Fibroblast of lung (primary cell): Measurements from ENCODE around the gene DDAH1. TPM values are rescaled to one million over a fixed set of nuclear protein-coding genes. Genes with fewer than 3 reads are reported as not detected.

Source experiments
- DNase-seq, 2 donors: peaks; one replicate each; pipeline versions ENCODE4 v3.0.0 to v3.0.0-alpha.2; 2010; ENCODE audit warnings: low read depth in 2 of 2
- H2AFZ ChIP-seq: 2 replicates; pipeline ENCODE4 v1.5.1; 2012; ENCODE audit warnings: low read length, control low read depth, inconsistent platforms
- H3K27ac ChIP-seq: 2 replicates; pipeline ENCODE4 v1.5.1; 2011; ENCODE audit warnings: low read length, control low read depth; ENCODE audit not compliant: insufficient read depth
- H3K27me3 ChIP-seq: 2 replicates; pipeline ENCODE4 v1.5.1; 2011; ENCODE audit warnings: mild to moderate bottlenecking, low read length; ENCODE audit not compliant: control insufficient read depth, insufficient read depth
- H3K36me3 ChIP-seq: 2 replicates; pipeline ENCODE4 v1.5.1; 2011; ENCODE audit warnings: low read length; ENCODE audit not compliant: control insufficient read depth, insufficient read depth
- H3K4me1 ChIP-seq: 2 replicates; pipeline ENCODE4 v1.5.1; 2011; ENCODE audit warnings: low read length; ENCODE audit not compliant: control insufficient read depth, insufficient read depth; ENCODE audit errors: extremely low read depth
- H3K4me2 ChIP-seq: 2 replicates; pipeline ENCODE4 v1.5.1; 2011; ENCODE audit warnings: low read length, control low read depth; ENCODE audit not compliant: insufficient read depth; ENCODE audit errors: extremely low read depth
- H3K4me3 ChIP-seq, 4 experiments: fragments of 200-600 bp in 1 of 4; sonication (generic) in 1 of 4; replicated peaks in 1 of 4; 2 replicates each; pipeline ENCODE4 v1.5.1; 2011 to 2016; ENCODE audit warnings: low read length in 4 of 4, low read depth in 3 of 4, mild to moderate bottlenecking in 3 of 4, control low read depth in 2 of 4, inconsistent platforms in 1 of 4, mixed read lengths in 1 of 4; ENCODE audit not compliant: insufficient read depth in 1 of 4; ENCODE audit errors: control extremely low read depth in 1 of 4
- H3K79me2 ChIP-seq: 2 replicates; pipeline ENCODE4 v1.5.1; 2012; ENCODE audit warnings: mild to moderate bottlenecking, low read length, inconsistent platforms; ENCODE audit not compliant: control insufficient read depth, insufficient read depth
- H3K9ac ChIP-seq: 2 replicates; pipeline ENCODE4 v1.5.1; 2011; ENCODE audit warnings: mild to moderate bottlenecking, low read length, control low read depth; ENCODE audit not compliant: insufficient read depth
- H3K9me3 ChIP-seq: 2 replicates; pipeline ENCODE4 v1.5.1; 2012; ENCODE audit warnings: low read depth, low read length; ENCODE audit not compliant: control insufficient read depth, insufficient read depth
- H4K20me1 ChIP-seq: 2 replicates; pipeline ENCODE4 v1.5.1; 2011; ENCODE audit warnings: low read length; ENCODE audit not compliant: control insufficient read depth, insufficient read depth; ENCODE audit errors: extremely low read depth
- EZH2 ChIP-seq: IDR thresholded peaks from 2 replicates; pipeline ENCODE4 v1.5.1; 2012; ENCODE audit warnings: low read length, control low read depth, mild to moderate bottlenecking; ENCODE audit errors: missing control alignments
- polyA plus RNA-seq, 2 donors: library from polyadenylated mRNA; depleted of rRNA in 1 of 2; stranded (reverse) in 1 of 2; unstranded in 1 of 2; fragments of >200 nt; gene quantifications; 2 replicates each; pipeline ENCODE4 v1.2.1, GENCODE V29; 2011 to 2012; ENCODE audit warnings: missing spikeins in 1 of 2
- total RNA-seq: library from RNA; depleted of rRNA; stranded (reverse); fragments of >200 nt; gene quantifications from 2 replicates; pipeline ENCODE4 v1.2.1, GENCODE V29; 2014
- TF ChIP-seq, protein P1 (sequence below), 2 donors: IDR thresholded peaks in 1 of 2; conservative IDR thresholded peaks in 1 of 2; 1 replicate in 1 of 2; 2 replicates in 1 of 2; pipeline ENCODE4 v1.5.1; 2011 to 2012; ENCODE audit warnings: low read length in 2 of 2, control low read depth in 1 of 2, inconsistent platforms in 1 of 2, low read depth in 1 of 2, mild to moderate bottlenecking in 1 of 2

The DDAH1 gene
- total and polyA plus RNA-seq, 2 donors (not counting 1 experiment from before 2014, with no cell fraction given): 50.0 to 218 TPM

DNA sequence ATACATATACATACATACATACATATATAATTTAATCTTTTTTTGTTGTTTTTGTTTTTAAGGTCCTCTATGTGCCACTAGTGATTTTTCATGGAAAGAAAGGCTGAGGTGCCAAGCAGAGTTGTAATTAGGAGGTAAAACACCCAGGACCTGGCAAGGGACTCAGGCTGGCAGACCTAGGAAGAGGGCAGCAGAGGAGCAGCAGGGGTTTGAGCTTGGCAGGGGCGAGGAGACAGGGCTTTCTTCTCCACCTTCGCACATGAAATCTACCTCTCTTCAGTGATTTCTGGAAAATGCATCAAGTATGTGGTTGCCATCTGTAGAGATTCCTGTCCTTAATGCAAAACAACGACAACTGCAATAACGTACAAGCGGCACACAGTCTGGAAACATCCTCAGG lies 31.9 kb downstream of the DDAH1 start:
- Histone ChIP-seq H3K4me3 (no peak overlapping the region), H3K9me3 (no peaks in the 10 kb centered on the region), H3K4me2 (no peak overlapping the region), H3K9ac (no peak overlapping the region), H3K27ac (no peak overlapping the region), H3K27me3 (no peaks in the 10 kb centered on the region), H3K36me3 (no peaks in the 10 kb centered on the region), H3K4me1 (peaks cover 2% of the 10 kb centered on the region), H4K20me1 (peaks cover 2% of the 10 kb centered on the region), H2AFZ (no peak overlapping the region), H3K79me2 (peaks cover 31% of the 10 kb centered on the region)
- no peak for DNase-seq
- no peak for TF ChIP-seq EZH2
- TF ChIP-seq, protein P1, sequence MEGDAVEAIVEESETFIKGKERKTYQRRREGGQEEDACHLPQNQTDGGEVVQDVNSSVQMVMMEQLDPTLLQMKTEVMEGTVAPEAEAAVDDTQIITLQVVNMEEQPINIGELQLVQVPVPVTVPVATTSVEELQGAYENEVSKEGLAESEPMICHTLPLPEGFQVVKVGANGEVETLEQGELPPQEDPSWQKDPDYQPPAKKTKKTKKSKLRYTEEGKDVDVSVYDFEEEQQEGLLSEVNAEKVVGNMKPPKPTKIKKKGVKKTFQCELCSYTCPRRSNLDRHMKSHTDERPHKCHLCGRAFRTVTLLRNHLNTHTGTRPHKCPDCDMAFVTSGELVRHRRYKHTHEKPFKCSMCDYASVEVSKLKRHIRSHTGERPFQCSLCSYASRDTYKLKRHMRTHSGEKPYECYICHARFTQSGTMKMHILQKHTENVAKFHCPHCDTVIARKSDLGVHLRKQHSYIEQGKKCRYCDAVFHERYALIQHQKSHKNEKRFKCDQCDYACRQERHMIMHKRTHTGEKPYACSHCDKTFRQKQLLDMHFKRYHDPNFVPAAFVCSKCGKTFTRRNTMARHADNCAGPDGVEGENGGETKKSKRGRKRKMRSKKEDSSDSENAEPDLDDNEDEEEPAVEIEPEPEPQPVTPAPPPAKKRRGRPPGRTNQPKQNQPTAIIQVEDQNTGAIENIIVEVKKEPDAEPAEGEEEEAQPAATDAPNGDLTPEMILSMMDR (conservative IDR thresholded peaks at IDR 0.05 in 1 of 2, IDR thresholded peaks at IDR 0.05 in 1 of 2; ENCODE audit: low read depth in 1 of 2, low read length in 2 of 2): no peak

DNA sequence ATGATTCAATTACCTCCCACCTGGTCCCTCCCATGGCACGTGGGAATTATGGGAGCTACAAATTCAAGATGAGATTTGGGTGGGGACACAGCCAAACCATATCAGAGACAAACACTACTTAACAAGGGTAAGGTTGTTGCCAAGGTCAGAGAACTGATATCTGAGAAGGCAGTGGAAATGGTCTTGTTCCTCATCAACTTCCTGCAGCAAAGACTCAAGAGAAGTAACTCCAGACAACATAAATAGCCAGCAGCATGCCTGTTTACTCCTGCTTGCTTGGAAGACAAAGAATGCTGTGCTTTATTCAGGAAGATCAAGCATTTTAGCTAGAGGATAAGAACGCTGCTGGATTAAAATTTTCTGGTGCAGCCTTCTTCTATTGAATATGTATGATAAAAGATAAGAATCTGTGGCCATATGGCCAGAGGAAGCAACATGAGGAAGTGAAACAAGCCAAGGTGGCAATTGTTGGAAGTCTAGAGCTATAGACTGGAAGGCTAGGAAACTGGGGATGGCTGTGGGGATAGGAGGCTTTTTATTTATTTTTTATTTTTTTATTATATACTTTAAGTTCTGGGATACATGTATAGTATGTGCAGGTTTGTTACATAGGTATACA lies 36.4 kb downstream of the DDAH1 start:
- Histone ChIP-seq H3K4me2 (no peak overlapping the region), H3K36me3 (no peaks in the 10 kb centered on the region), H3K27ac (no peak overlapping the region), H3K27me3 (no peaks in the 10 kb centered on the region), H3K9me3 (no peaks in the 10 kb centered on the region), H3K9ac (no peak overlapping the region), H3K79me2 (peaks cover 11% of the 10 kb centered on the region), H4K20me1 (peaks cover 2% of the 10 kb centered on the region), H3K4me3 (no peak overlapping the region), H2AFZ (no peak overlapping the region), H3K4me1 (no peaks in the 10 kb centered on the region)
- DNase-seq: no peak
- no peak for TF ChIP-seq EZH2
- TF ChIP-seq, protein P1 (conservative IDR thresholded peaks at IDR 0.05 in 1 of 2, IDR thresholded peaks at IDR 0.05 in 1 of 2; ENCODE audit: low read depth in 1 of 2, low read length in 2 of 2): no peak

DNA sequence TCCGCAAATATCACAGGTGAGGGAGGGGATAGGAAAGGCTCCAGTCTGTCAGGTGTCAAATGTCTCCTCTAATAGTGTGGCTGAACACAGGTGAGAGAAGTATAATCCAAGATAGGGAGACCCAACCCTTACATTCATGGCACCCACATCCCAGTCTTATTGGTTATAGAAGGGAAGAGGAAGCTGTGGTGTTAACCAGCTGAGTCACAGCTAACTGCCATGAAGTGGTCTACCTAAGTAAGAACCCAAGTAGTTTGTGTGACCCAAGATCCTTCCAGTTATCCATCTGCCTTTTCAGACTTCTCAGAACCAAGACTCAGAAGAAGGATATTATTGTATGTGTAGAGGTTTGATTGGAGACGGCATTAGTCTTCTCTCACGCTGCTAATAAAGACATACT lies 37.1 kb downstream of the DDAH1 start:
- Histone ChIP-seq H3K4me1 (no peaks in the 10 kb centered on the region), H3K27ac (no peak overlapping the region), H3K79me2 (peaks cover 6% of the 10 kb centered on the region), H3K9me3 (no peaks in the 10 kb centered on the region), H3K27me3 (no peaks in the 10 kb centered on the region), H3K9ac (no peak overlapping the region), H3K4me3 (no peak overlapping the region), H2AFZ (no peak overlapping the region), H3K4me2 (no peak overlapping the region), H3K36me3 (no peaks in the 10 kb centered on the region), H4K20me1 (peaks cover 1% of the 10 kb centered on the region)
- TF ChIP-seq, protein P1 (conservative IDR thresholded peaks at IDR 0.05 in 1 of 2, IDR thresholded peaks at IDR 0.05 in 1 of 2; ENCODE audit: low read depth in 1 of 2, low read length in 2 of 2): no peak
- TF ChIP-seq EZH2: no peak
- DNase-seq: no peak
